GM12801 (cell line): Measurements from ENCODE around the gene PTH1R.

Source experiments
- TF ChIP-seq, protein P1 (sequence below): IDR thresholded peaks from one replicate; pipeline ENCODE4 v1.5.1; 2011; ENCODE audit warnings: control low read depth; ENCODE audit not compliant: insufficient read length; ENCODE audit errors: extremely low read depth

The PTH1R gene

DNA sequence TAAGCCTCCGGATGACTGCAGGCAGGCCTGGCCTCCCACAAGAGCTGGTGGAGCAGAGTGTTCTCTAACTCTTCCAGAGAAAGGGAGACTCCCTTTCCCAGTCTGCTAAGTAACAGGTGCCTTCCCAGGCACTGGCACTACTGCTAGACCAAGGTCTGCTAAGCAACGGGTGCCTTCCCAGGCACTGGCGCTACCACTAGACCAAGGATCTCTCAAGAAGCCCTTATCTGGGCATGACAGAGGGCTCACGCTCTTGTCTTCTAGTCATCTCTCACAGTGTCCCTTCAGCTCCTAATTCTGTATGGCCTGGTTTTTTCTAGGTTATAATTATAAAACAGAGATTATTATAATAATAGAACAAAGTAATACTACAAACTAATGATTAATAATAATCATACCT is 42.0 kb upstream of the PTH1R start:
- TF ChIP-seq, protein P1, sequence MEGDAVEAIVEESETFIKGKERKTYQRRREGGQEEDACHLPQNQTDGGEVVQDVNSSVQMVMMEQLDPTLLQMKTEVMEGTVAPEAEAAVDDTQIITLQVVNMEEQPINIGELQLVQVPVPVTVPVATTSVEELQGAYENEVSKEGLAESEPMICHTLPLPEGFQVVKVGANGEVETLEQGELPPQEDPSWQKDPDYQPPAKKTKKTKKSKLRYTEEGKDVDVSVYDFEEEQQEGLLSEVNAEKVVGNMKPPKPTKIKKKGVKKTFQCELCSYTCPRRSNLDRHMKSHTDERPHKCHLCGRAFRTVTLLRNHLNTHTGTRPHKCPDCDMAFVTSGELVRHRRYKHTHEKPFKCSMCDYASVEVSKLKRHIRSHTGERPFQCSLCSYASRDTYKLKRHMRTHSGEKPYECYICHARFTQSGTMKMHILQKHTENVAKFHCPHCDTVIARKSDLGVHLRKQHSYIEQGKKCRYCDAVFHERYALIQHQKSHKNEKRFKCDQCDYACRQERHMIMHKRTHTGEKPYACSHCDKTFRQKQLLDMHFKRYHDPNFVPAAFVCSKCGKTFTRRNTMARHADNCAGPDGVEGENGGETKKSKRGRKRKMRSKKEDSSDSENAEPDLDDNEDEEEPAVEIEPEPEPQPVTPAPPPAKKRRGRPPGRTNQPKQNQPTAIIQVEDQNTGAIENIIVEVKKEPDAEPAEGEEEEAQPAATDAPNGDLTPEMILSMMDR, result no peak

DNA sequence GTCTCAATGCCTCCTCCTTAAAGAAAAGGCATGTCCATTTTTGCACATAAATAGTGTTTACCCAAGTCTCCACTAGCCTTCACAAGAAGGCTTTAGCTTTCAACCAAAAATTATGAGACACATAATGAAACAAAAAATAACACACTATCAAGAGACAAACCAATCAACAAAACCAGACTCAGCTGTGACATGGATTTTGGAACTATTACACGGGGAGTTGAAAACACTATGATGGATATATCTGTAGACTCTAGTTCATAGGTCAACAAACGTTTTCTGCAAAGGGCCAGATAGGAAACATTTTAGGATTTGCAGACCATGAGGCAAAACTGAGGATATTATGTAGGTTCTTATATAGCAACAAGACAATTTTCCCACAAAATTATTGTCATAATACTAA is 39.2 kb upstream of the PTH1R start:
- TF ChIP-seq, protein P1, result no peak

DNA sequence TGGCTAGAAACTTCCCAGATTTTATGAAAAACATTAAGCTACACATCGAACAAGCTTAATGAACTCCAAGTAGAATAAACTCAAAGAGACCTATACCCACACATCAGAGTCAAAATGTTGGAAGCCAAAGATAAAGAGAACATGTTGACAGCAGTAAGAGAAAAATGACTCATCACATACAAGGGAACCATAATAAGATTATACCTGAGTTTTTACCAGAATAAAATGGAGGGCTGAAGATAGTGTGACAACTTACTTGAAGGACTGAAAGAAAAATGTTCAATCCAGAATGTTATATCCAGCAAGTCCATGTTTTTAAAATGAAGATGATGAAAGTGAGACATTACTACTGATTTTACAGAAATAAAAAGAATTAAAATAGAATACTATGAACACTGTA is 37.0 kb upstream of the PTH1R start:
- TF ChIP-seq, protein P1, result no peak

DNA sequence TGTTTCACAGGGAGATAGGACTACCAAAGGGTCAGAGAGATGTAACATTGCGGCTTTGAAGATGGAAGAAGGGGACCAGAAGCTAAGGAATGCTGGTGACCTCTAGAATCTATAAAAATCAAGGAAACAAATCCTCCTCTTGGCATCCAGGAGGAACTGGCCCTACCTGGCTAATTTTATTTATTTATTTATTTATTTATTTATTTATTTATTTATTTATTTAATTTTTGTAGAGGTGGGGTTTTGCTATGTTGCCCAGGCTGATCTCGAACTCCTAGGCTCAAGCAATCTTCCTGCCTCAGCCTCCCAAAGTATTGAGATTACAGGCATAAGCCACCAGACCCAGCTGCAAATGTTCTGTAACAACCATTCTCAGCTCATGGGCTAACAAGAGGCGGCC is 34.0 kb upstream of the PTH1R start:
- TF ChIP-seq, protein P1, result no peak

DNA sequence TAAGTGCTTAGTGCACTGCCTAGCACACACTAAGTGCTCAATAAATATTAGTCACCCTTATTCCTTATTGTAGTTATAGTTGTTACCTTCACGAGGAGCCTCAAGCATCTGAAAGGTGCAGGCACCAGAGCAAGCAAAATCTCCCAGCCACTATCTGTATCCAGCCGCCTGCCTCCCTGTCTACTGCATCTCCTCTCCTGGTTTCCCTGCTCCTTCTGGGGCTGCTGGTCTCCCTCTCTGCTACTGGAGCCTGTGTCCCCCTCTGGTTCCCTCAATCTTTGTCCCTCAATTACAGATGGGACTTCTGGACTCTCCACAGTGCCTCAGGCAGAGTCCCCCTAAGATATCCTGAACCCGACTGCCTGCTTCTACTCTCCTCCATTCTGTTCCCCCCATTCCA is 33.1 kb upstream of the PTH1R start:
- TF ChIP-seq, protein P1, result no peak

DNA sequence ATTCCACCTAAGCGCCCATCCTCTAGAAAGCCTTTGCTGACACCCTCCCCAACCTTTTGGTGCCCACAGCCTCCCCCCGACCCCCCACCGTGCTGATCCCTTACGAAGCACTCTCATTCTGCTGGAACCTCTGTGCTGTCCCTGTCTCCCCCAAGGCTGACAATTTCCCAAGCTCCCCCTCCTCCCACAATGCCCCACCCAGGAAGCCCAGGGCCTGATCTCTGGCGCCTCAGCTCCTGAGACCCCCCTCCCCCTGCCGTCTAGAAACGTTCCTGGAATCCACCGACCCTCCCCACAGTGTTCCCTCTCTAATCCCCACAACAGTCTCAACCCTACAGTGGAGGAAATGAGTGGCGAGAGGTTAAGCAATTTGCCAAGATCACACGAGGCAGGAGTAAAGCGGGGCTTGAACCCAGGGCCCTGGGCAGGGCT is 32.6 kb upstream of the PTH1R start:
- TF ChIP-seq, protein P1, result no peak

DNA sequence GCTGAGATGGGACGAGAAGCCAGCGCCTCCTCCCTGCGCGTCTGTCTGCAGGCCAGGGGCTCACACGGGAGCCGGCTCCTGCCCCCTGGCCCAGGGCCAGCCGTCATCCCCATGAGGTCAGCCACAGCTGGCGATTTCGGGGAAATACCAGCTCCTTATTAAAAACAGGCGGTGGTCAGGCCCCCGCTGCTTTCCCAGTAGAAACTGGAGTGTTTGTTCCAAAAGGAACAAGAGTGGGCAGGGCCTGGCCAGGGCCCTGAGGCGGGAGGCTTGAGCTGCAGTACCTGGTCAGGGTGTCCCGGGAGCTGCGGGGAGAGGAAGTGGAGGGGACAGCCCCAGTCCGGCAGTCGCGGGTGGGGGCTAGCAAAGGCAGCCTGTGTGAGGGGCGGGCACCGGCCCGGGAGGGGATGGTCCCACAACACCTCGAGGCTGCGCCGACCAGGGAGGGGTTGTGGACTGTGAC is 32.1 kb upstream of the PTH1R start:
- TF ChIP-seq, protein P1, result no peak
